ENCODE data around the gene KLF9.

KLF9 gene

DNA sequence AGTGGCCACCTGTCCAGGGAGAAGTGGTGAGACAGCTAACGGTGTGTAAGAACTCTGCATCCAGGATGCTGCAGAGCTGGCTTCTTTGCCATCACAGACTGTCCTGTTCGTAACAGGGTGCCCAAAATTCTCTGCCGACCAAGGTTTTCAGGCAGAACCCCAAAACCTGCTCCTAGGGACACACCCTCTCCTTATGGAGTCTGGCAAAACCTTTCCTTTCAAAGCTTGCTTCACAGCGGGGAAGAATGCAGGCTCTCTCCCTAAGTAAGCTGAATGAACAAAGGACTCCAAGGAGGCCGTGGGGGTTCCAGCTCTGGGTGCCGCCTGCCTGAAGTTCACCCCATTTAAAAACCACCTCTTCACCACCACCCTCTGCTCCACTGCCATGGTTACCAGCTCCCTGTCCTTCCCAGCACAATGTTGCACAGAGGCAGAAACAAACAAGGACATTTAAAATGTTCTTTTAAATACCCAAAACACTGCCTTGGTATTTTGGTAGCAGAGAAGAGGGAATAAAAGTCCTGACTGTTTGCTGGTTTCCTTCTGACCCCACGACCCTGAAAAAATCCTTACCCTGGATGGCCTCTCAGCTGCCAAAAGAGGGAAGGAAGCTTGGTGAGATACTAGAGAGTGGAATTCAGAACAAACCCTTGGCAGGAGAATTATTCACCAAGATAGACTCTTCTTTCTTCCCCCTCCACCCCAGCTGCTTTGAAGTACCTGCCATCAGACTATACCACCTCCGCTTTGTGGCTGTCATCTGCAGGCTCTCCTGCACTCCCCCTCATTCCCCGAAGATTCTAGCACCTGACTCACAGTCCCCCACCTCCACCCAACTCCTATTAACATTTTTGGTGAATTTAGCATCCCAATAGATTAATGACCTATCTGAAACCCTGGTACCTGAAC is 7.1 kb upstream of the KLF9 start:
- Histone ChIP-seq H3K27me3 (ENCODE audit: insufficient read depth, low read length) (peaks cover 27% of the 10 kb centered on the region), H3K9me3 (ENCODE audit: insufficient read depth, low read depth, low read length) (no peaks in the 10 kb centered on the region), H3K4me1 (ENCODE audit: insufficient read depth, low read length) (peaks cover 4% of the 10 kb centered on the region; the same call in 1 of the 2 replicates), H3K36me3 (ENCODE audit: insufficient read depth, low read depth, low read length) (no peaks in the 10 kb centered on the region), H3K4me3 (ENCODE audit: low read length) (peak overlapping the region; percentile 91), H3K9ac (ENCODE audit: low read depth, low read length) (peak overlapping the region; percentile 79), H3K27ac (ENCODE audit: low read length) (no peak overlapping the region)

DNA sequence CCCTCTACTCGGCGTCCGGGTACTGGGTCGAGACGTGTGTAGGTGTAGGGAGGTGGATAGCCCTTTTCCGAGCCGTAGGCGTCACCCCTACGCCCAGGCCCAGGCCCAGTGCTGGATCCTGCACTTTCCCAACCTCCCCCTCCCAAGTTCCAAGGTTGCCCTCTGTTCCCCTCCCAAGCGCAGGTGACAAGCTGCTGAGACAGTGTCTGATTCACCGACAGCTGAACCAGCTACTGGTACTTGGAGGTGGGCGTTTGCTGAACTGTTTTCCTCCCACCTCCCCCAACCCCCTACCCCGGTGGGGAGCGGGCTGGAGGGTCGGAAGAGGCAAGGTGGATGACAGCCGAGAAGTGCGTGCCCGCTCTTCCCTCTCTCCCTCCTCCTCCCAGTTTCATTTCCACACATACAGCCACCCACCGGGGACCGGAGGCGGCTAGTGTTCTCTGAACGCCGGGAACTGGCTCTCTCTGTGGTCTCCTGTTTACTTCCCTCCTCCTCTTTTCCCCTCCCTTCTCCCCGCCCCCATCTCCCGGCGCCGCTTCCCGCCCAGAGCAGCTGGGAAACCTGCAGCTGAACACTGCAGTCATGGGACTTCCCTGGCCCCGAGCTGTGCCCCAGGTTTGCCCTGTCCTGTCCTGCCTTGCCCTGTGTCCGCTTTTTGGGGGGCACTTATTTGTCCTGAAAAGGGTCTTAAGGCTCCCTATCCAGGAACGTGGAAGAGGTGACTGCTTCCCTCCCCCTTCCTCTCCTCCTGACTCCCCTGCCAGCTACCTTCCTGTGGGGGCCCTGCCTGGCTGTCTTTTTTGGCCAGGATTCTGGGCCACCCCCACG is 6.2 kb upstream of the KLF9 start:
- Histone ChIP-seq H3K9ac (ENCODE audit: low read depth, low read length) (peak overlapping the region; percentile 79), H3K27ac (ENCODE audit: low read length) (no peak overlapping the region), H3K36me3 (ENCODE audit: insufficient read depth, low read depth, low read length) (no peaks in the 10 kb centered on the region), H3K9me3 (ENCODE audit: insufficient read depth, low read depth, low read length) (no peaks in the 10 kb centered on the region), H3K4me3 (ENCODE audit: low read length) (peak overlapping the region; percentile 91), H3K27me3 (ENCODE audit: insufficient read depth, low read length) (peaks cover 33% of the 10 kb centered on the region), H3K4me1 (ENCODE audit: insufficient read depth, low read length) (peaks cover 4% of the 10 kb centered on the region; the same call in 1 of the 2 replicates)

DNA sequence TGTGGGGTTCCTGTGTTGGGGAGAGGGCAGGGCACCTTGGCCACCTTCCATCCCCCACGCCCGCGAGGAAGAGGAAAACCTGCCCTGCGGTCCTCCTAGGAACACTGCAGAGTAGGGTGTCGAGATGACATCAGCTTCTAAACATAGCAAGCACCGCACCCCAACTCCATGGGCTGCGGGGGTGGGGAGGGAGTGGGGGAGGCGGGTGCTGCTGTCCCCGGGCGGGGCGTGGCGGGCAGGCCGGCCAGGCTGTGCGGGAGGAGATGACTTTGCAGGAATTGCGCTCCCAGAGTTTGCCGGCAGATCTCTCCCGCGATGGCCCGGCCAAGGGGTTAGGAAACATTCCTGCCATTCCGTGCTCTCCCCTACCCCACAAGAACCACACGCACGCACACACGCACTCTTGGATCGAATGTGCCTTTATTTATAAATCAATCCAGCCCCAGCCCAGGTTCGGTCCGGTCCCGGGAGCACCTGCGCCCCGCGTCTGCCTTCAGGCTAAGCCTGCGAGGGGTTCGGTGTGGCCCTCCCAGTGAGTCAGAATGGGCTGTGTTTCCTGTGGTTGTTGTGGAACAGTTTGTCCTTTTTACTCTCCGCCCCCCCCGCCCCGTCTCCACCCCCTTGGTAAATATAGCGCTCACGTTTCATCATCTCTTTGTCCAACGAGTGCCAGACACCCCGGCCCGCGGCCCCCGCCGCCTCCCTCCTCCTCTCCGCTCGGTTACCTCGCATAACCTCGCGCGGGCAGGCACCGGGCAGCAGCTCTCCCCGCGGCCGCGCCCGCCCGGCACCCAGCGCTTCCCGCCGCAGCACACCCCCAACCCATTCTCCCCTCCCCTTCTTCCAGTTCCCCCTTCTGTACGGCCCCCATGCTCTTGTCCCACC is 5.3 kb upstream of the KLF9 start:
- peak overlapping the region; percentile 91 for H3K4me3 ChIP-seq (ENCODE audit: low read length)
- H3K9me3 ChIP-seq (ENCODE audit: insufficient read depth, low read depth, low read length): no peaks in the 10 kb centered on the region
- H3K4me1 ChIP-seq (ENCODE audit: insufficient read depth, low read length): peaks cover 5% of the 10 kb centered on the region; the same call in 1 of the 2 replicates
- H3K27ac ChIP-seq (ENCODE audit: low read length): no peak overlapping the region
- H3K36me3 ChIP-seq (ENCODE audit: insufficient read depth, low read depth, low read length): no peaks in the 10 kb centered on the region
- H3K9ac ChIP-seq (ENCODE audit: low read depth, low read length): peak overlapping the region; percentile 79
- H3K27me3 ChIP-seq (ENCODE audit: insufficient read depth, low read length): peaks cover 41% of the 10 kb centered on the region

DNA sequence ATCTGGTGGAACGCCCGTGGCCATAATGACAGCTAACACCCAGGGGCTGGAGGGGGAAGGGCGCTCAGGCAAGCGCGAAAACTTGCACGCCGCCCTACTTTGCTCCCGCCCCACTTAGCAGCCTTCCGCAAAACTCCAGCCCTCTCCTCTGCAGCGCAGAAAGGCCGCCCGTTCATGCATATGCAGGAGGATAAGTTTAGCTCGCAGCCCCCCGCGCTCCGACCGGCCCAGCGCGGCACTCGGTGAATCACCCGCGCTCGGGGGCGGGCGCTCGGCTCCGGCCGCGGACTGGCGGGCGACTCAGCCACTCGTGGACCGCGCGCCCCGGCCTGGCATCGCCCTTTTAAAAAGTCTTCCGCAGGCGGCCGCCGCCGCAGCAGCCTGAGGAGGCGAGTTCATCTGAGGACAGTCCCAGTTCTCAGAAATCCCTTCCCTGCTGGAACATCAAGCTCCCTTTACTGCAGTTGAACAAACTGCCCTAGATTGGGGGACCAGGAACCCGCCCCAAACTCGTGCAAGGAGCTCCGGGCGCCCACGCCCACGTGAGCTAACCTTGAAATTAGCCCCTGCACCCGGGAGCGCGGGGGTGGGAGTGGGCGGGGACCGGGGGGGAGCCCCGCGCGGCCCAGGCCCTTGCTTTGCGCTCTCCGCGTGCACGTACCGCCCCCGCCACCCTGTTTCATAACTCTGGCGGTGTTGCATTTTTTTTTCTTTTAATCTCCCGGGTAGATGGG is 4.5 kb upstream of the KLF9 start:
- no peaks in the 10 kb centered on the region for H3K9me3 ChIP-seq (ENCODE audit: insufficient read depth, low read depth, low read length)
- H3K27me3 ChIP-seq (ENCODE audit: insufficient read depth, low read length): peaks cover 49% of the 10 kb centered on the region
- peak overlapping the region; percentile 30 for H3K27ac ChIP-seq (ENCODE audit: low read length)
- H3K36me3 ChIP-seq (ENCODE audit: insufficient read depth, low read depth, low read length): no peaks in the 10 kb centered on the region
- peak overlapping the region; percentile 91 for H3K4me3 ChIP-seq (ENCODE audit: low read length)
- peak overlapping the region; percentile 79; the same call in 1 of the 2 replicates for H3K9ac ChIP-seq (ENCODE audit: low read depth, low read length)
- H3K4me1 ChIP-seq (ENCODE audit: insufficient read depth, low read length): peaks cover 9% of the 10 kb centered on the region; the same call in 1 of the 2 replicates

DNA sequence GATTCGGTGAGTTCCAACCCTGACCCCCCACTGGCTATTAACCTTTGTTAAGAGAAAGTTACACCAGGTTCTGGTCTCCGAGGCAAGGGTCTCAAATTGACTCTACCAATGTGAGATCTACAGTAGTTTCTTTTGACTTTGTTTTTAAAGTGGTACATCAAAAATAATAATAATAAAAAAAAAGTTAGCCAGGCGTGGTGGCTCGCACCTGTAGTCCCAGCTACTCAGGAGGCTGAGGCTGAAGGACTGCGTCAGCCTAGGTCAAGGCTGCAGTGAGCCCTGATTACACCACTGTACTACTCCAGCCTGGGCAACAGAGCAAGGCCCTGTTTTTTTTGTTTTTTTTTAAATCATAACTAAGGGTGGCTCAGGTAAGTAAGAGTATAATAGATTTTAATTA is 1.0 kb upstream of the KLF9 start:
- Histone ChIP-seq H3K36me3 (ENCODE audit: insufficient read depth, low read depth, low read length) (no peaks in the 10 kb centered on the region), H3K9me3 (ENCODE audit: insufficient read depth, low read depth, low read length) (no peaks in the 10 kb centered on the region), H3K4me1 (ENCODE audit: insufficient read depth, low read length) (peaks cover 10% of the 10 kb centered on the region; the same call in 1 of the 2 replicates), H3K4me3 (ENCODE audit: low read length) (no peak overlapping the region), H3K27me3 (ENCODE audit: insufficient read depth, low read length) (peaks cover 63% of the 10 kb centered on the region), H3K9ac (ENCODE audit: low read depth, low read length) (no peak overlapping the region), H3K27ac (ENCODE audit: low read length) (no peak overlapping the region)

DNA sequence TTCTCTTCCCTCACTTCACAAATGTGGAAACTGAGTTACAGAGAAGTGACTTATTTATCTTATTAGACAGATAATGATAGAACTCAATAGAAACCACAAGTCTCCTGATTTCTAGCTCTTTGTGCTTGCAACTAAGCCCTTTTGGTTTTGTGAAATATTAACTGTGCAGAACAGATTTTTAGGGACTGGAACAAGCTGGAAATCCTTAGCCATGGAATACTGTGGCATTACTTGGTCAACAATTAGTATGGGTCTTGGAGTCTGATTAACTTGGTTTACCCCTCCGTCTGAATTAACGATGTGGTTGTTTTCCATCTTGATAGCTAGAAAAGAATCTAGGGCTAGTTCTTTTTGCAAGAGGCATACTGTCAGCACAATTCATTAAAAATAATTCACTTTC is 584 bp upstream of the KLF9 start:
- Histone ChIP-seq H3K27me3 (ENCODE audit: insufficient read depth, low read length) (peaks cover 67% of the 10 kb centered on the region), H3K36me3 (ENCODE audit: insufficient read depth, low read depth, low read length) (no peaks in the 10 kb centered on the region), H3K9ac (ENCODE audit: low read depth, low read length) (no peak overlapping the region), H3K27ac (ENCODE audit: low read length) (no peak overlapping the region), H3K4me1 (ENCODE audit: insufficient read depth, low read length) (peaks cover 10% of the 10 kb centered on the region; the same call in 1 of the 2 replicates), H3K9me3 (ENCODE audit: insufficient read depth, low read depth, low read length) (no peaks in the 10 kb centered on the region), H3K4me3 (ENCODE audit: low read length) (no peak overlapping the region)

DNA sequence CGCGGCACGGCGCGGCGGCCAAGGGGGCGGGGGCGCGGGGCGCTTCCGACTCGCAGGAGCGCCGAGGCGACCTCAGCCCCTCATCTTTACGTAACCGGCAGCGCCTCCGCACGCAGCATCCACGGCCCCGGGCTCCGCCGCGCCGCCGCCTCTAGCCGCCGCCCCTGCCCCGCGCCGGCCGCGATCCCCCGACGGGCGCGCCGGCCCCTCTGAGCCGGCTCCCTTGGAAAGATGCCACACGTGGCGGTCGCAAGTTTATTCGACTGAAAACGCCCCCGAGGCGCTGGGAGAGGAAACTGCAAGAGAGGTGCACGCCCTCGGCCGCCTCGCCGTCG is 1.0 kb downstream of the KLF9 start:
- no peak overlapping the region for H3K9ac ChIP-seq (ENCODE audit: low read depth, low read length)
- H3K27ac ChIP-seq (ENCODE audit: low read length): no peak overlapping the region
- H3K4me1 ChIP-seq (ENCODE audit: insufficient read depth, low read length): peaks cover 10% of the 10 kb centered on the region; the same call in 1 of the 2 replicates
- no peaks in the 10 kb centered on the region for H3K9me3 ChIP-seq (ENCODE audit: insufficient read depth, low read depth, low read length)
- peak overlapping the region; percentile 75 for H3K4me3 ChIP-seq (ENCODE audit: low read length)
- H3K27me3 ChIP-seq (ENCODE audit: insufficient read depth, low read length): peaks cover 73% of the 10 kb centered on the region
- no peaks in the 10 kb centered on the region for H3K36me3 ChIP-seq (ENCODE audit: insufficient read depth, low read depth, low read length)

DNA sequence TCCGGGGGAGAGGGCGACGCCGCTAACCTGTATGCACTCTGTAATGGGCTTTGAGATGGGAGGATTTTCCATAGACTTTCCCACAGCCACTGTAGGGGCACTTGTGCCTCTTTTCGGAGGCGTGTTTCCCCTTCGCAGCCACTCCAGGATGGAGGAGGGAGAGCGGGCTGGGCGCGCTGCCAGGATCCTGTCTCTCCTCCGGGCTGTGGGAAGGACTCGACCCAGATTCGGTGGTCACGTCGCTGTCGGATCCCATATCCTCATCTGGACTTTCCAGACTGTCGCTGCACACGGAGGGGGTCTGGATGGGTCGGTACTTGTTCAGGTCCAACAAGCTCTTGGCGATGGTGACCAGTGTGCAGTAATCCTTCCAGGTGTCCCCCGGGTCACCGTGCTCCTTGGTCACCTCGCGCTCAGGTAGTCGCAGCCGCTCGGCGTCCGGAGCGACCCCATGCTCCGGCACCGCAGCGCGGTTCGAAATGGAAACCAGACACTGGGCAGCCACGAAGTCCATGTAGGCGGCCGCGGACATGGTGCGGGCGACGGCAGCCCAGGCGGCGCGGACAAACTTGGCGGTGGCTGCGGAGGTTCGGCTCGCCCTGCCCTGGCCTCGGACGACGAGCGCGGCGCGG is 1.5 kb downstream of the KLF9 start:
- Histone ChIP-seq H3K9ac (ENCODE audit: low read depth, low read length) (peak overlapping the region; percentile 33; the same call in 1 of the 2 replicates), H3K4me1 (ENCODE audit: insufficient read depth, low read length) (peaks cover 10% of the 10 kb centered on the region; the same call in 1 of the 2 replicates), H3K27me3 (ENCODE audit: insufficient read depth, low read length) (peaks cover 73% of the 10 kb centered on the region), H3K36me3 (ENCODE audit: insufficient read depth, low read depth, low read length) (no peaks in the 10 kb centered on the region), H3K4me3 (ENCODE audit: low read length) (peak overlapping the region; percentile 75), H3K9me3 (ENCODE audit: insufficient read depth, low read depth, low read length) (no peaks in the 10 kb centered on the region), H3K27ac (ENCODE audit: low read length) (no peak overlapping the region)

DNA sequence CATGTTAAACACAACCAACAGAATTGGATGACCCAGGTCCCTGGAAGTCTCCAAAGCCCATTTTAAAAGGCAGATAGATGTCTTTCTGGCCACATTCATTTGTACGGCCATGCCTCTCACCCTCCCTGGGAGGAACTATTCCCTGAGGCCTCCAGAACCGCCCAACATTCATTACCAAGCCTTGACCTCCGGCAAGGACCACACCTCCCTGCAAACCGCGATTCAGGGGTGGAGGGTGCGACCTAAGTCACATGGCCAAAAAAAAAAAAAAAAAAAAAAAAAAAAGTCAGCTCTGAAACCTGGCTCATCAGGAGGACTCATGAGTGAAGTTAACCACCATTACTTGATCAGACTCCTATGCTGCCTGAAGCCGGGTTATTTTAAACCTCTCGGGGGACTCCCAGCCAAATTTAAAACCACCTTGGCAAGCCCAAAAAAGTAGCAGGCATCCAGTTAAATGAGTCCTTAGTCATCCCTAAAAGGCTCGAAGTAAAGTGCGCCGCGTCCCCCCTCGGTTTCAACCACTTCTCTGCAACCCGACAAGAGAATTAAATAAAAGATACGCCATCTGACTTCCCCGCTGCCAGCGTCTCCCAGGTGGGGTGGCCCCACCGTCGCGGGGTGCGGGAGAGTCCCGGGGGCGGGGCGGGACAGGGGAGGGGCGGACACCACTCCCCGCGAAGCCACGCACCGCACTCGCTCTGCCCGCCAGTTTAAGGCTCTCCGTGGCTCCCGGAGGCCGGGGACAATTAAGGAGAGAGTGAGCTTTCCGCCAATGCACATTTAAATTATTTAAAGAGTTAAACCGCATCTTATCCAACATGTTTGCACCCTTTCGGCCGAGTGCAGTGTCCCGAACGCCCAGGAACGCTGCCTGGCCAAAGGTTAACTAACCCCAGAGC is 2.3 kb downstream of the KLF9 start:
- peak overlapping the region; percentile 33; the same call in 1 of the 2 replicates for H3K9ac ChIP-seq (ENCODE audit: low read depth, low read length)
- peak overlapping the region; percentile 75 for H3K4me3 ChIP-seq (ENCODE audit: low read length)
- no peak overlapping the region for H3K27ac ChIP-seq (ENCODE audit: low read length)
- no peaks in the 10 kb centered on the region for H3K36me3 ChIP-seq (ENCODE audit: insufficient read depth, low read depth, low read length)
- peaks cover 68% of the 10 kb centered on the region for H3K27me3 ChIP-seq (ENCODE audit: insufficient read depth, low read length)
- H3K4me1 ChIP-seq (ENCODE audit: insufficient read depth, low read length): peaks cover 12% of the 10 kb centered on the region
- no peaks in the 10 kb centered on the region for H3K9me3 ChIP-seq (ENCODE audit: insufficient read depth, low read depth, low read length)

Measured in iPS-20b (cell line).